Stimulated activated CD4-positive, alpha-beta T cell treated with anti-CD3 and anti-CD28 coated beads, Interleukin-12 subunit alpha, Interleukin-12 subunit beta, amount 100 ng/mL, for 4 hours (primary cell): Measurements from ENCODE around the gene AQR.
"Not testable (repeated sequence)": the region's sequence is repeated elsewhere in the genome, so short reads cannot be mapped to it uniquely, and the experiment has no call there.

Source experiments
- DNase-seq: peaks from one replicate; pipeline ENCODE4 v3.0.0-alpha.2; 2020

The AQR gene

GRCh38 chr15:34969340-34970097 is at the start of gene AQR:
AQR (minus strand) TSS chr15:34969742; CDS start chr15:34969613, 129 bp downstream.
- DNase-seq, result peak; percentile 83

- DNase-seq, result no peak
These were observed 44.7 kb upstream of the AQR start for GRCh38 chr15:35014241-35014640.

- no peak for DNase-seq
These were observed 43.8 kb upstream of the AQR start for GRCh38 chr15:35013370-35013769.

GRCh38 chr15:35007397-35007796 is 37.9 kb upstream of the AQR start:
- no peak for DNase-seq

- no peak for DNase-seq
These were observed 36.4 kb upstream of the AQR start for GRCh38 chr15:35005933-35006332.

- DNase-seq, result no peak
These were observed 34.4 kb upstream of the AQR start for GRCh38 chr15:35003928-35004327.

- DNase-seq, result no peak
These were observed 31.0 kb upstream of the AQR start for GRCh38 chr15:35000511-35000910.

GRCh38 chr15:34999906-35000305 is 30.4 kb upstream of the AQR start:
- DNase-seq, result no peak

GRCh38 chr15:34994925-34995324 is 25.4 kb upstream of the AQR start:
- no peak for DNase-seq

GRCh38 chr15:34993877-34994276 is 24.3 kb upstream of the AQR start:
- DNase-seq, result no peak

GRCh38 chr15:34993412-34993811 is 23.9 kb upstream of the AQR start:
- no peak for DNase-seq

- peak; percentile 78 for DNase-seq
These were observed 18.7 kb upstream of the AQR start, which contains the start of gene ZNF770 for GRCh38 chr15:34988027-34988902. ZNF770 (minus strand) TSS chr15:34988287; CDS start chr15:34983434, 4,853 bp downstream.

GRCh38 chr15:34987609-34988026 is 18.1 kb upstream of the AQR start:
- no peak for DNase-seq

- DNase-seq, result no peak
These were observed 17.4 kb upstream of the AQR start for GRCh38 chr15:34986771-34987480.

GRCh38 chr15:34986326-34986725 is 16.8 kb upstream of the AQR start:
- DNase-seq, result no peak

GRCh38 chr15:34984889-34985630 is 15.5 kb upstream of the AQR start:
- no peak for DNase-seq

GRCh38 chr15:34976743-34977142 is 7.2 kb upstream of the AQR start:
- DNase-seq, result no peak

- no peak for DNase-seq
These were observed 6.5 kb upstream of the AQR start for GRCh38 chr15:34976073-34976472.

- no peak for DNase-seq
These were observed 4.0 kb upstream of the AQR start for GRCh38 chr15:34973512-34973911.

- DNase-seq, result not testable (repeated sequence)
These were observed 629 bp upstream of the AQR start for GRCh38 chr15:34970098-34970643.

- no peak for DNase-seq
These were observed 5.3 kb downstream of the AQR start for GRCh38 chr15:34964277-34964676.

GRCh38 chr15:34953851-34954250 is 15.7 kb downstream of the AQR start:
- no peak for DNase-seq
